Fibroblast of mammary gland (primary cell): Measurements from ENCODE around the gene SNRNP70.
"Not testable (repeated sequence)": the region's sequence is repeated elsewhere in the genome, so short reads cannot be mapped to it uniquely, and the experiment has no call there.

Experiments used
- DNase-seq: peaks from one replicate; pipeline ENCODE4 v3.0.0-alpha.2; 2010; ENCODE audit warnings: low read depth
- H3K4me3 ChIP-seq: 2 replicates; pipeline ENCODE4 v1.5.1; 2011; ENCODE audit warnings: low read depth, mild to moderate bottlenecking, low read length, moderate library complexity; ENCODE audit not compliant: control insufficient read depth
- TF ChIP-seq, protein P1 (sequence below): conservative IDR thresholded peaks from 2 replicates; pipeline ENCODE4 v1.5.1; 2011; ENCODE audit warnings: low read depth, low read length, inconsistent platforms; ENCODE audit not compliant: control insufficient read depth, insufficient read depth

Gene SNRNP70

DNA sequence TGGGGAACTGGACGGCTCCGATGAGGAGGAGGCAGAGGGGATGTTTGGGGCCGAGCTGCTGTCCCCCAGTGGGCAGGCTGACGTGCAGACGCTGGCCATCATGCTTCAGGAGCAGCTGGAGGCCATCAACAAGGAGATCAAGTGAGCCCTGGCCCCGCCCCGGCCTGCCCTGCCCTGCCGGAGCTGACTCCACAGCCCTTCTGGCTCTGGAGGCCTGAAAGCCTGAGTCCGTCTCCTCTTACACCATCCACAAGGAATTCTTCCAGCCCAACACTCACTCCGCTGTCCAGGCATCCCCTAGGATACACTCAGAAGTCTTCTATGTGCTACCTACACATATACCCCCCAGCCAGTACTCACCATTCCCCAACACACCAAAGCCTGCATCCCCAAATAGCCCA lies 51.5 kb downstream of the SNRNP70 start:
- no peak for DNase-seq
- no peak overlapping the region for H3K4me3 ChIP-seq
- TF ChIP-seq, protein P1, sequence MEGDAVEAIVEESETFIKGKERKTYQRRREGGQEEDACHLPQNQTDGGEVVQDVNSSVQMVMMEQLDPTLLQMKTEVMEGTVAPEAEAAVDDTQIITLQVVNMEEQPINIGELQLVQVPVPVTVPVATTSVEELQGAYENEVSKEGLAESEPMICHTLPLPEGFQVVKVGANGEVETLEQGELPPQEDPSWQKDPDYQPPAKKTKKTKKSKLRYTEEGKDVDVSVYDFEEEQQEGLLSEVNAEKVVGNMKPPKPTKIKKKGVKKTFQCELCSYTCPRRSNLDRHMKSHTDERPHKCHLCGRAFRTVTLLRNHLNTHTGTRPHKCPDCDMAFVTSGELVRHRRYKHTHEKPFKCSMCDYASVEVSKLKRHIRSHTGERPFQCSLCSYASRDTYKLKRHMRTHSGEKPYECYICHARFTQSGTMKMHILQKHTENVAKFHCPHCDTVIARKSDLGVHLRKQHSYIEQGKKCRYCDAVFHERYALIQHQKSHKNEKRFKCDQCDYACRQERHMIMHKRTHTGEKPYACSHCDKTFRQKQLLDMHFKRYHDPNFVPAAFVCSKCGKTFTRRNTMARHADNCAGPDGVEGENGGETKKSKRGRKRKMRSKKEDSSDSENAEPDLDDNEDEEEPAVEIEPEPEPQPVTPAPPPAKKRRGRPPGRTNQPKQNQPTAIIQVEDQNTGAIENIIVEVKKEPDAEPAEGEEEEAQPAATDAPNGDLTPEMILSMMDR, result no peak

DNA sequence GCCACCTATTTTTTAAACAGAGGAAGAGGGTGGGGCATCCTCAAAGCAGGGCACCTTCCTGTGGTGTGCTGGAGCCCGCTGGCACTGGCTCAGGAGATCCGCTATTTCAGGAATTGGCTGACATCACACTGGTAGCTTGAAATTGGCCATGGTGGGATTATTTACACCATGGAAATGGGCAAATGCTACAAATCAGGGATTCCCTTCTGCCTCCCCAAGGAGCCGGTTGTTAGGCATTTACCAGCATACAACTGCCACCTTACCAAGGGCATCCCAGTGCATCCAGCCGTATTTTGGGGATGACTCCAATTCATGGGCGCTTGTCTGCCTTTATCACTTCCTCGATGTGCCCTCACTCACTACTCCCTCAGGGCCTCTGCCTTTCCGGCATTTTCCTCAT lies 55.7 kb downstream of the SNRNP70 start:
- DNase-seq, result no peak
- H3K4me3 ChIP-seq, result no peak overlapping the region
- TF ChIP-seq, protein P1, result no peak

DNA sequence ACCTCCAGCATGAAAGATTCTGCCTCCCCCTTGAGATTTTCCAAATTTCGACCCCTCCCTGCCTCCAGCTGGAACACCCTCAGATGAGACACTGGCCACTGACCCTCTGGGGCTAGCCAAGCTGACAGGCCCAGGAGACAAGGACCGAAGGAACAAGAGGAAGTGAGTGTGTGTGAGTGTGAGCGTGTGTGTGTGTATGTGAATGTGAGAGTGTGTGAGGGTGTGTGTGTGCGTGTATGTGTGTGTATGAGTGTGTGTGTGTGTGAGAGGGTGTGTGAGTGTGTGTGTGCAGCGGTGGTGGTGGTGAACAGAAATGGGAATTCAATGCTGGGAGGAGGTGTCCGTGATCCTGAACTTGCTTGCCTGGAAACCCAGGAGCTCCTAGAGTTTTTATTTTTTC lies 56.1 kb downstream of the SNRNP70 start:
- TF ChIP-seq, protein P1, result no peak
- DNase-seq, result no peak
- H3K4me3 ChIP-seq, result no peak overlapping the region

DNA sequence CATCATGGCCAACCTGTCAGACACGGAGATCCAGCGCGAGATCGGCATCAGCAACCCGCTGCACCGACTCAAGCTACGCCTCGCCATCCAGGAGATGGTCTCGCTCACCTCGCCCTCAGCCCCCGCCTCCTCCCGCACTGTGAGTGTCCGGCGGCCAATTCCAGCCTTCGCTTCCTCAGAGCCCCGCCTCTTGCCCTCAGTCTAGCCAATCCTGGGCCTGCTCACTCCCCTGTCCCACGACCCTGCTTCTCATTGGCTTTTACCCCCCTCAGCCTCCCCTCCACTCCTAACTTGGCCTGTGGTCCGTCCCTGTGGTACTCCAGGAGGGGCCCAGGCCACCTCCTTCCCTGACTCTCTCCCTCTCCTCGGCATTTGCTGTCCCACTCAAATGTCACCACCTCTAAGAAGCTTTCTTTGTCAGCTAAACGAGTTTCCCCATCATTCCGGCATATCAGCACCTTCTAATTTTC lies 57.6 kb downstream of the SNRNP70 start:
- TF ChIP-seq, protein P1, result no peak
- peak; percentile 86 for DNase-seq
- H3K4me3 ChIP-seq, result peak overlapping the region; percentile 69

DNA sequence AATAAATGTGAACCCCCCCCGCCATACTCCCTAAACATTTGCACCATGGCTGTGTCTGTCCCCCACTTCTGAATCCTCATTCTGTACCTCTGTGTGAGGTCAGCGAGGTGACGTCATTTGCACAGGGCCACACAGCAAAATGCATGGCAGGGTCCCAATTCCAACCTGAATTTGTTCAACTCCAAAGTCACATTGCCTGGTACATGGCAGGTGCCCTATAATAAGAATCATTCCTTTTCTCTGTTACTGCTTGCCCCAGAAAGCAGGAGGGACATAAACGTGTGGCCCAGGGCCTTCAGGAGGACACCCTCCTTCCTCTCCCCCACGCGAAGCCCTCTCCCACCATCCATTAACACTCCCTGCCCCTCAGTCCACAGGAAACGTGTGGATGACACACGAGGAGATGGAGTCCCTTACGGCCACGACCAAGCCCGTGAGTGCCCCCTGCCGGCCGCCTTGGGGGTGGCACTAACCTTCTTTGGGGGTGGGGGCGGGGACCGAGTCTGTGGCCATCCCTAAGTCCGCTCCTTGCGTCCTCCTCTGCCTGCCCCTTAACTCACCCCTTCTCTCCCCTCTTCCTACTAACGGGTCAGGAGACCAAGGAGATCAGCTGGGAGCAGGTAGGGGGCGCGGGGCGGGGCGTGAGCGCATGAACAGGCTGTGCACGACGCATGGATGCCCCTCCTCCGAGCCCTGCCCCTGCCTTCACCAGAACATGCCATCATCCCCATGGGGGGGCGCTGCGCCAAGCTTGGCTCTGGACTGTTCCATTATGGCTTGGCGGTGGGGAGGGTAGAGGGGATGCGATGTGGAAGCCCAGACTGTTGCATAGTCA lies 60.5 kb downstream of the SNRNP70 start:
- DNase-seq, result peak; percentile 73
- H3K4me3 ChIP-seq, result peak overlapping the region; percentile 35
- TF ChIP-seq, protein P1, result peak; percentile 65

GRCh38 chr19:49146408-49146770 lies 61.1 kb downstream of the SNRNP70 start:
- DNase-seq, H3K4me3 ChIP-seq: not testable (repeated sequence)

DNA sequence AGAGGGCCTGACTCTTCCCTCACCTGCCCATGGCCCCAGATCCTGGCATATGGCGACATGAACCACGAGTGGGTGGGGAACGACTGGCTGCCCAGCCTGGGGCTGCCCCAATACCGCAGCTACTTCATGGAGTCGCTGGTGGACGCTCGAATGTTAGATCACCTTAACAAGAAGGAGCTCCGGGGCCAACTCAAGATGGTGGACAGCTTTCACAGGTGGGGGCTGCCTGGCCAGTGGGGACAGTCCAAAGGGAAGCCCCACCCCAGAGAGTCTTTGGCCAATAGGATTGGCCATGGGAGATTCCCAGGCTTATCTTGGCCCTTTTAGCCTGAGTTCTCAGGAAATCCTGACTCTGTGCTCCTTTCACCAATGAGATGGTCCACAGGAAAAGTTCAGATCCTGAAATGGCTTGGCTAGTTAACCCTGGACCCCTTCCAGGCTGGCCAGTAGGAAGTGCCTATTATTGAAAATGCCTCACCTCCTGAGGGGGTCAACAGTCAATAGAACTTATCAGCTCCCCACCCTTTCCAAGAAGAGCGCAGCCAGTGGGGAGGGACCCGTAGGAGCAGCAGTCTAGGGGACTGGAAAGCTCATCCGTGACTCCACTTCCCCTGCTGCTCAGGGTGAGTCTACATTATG lies 62.9 kb downstream of the SNRNP70 start:
- no peak overlapping the region for H3K4me3 ChIP-seq
- no peak for DNase-seq
- TF ChIP-seq, protein P1, result no peak
